Adrenal gland (tissue), 5 donors: ENCODE results near the gene ASS1.

Experiments used
- POLR2A ChIP-seq, 2 donors: fragments of 450-650 bp; IDR thresholded peaks; one replicate each; pipeline ENCODE4 v1.6.1; 2017; ENCODE audit warnings: antibody characterized with exemption in 2 of 2, mild to moderate bottlenecking in 2 of 2, moderate library complexity in 1 of 2
- TF ChIP-seq, protein P1 (sequence below), 6 experiments: fragments of 450-650 bp in 4 of 6; fragments of 200-600 bp in 2 of 6; sonication (generic) in 1 of 6; IDR thresholded peaks; 1 replicate in 5 of 6; 2 replicates in 1 of 6; pipeline versions ENCODE4 v1.5.1 to v1.8.0; 2016 to 2021; ENCODE audit warnings: antibody characterized with exemption in 6 of 6, mild to moderate bottlenecking in 2 of 6, moderate library complexity in 1 of 6
- donor health status: DM: no; HTN: no; CAD: no.

GRCh38 chr9:130414081-130414731 is 30.6 kb upstream of the ASS1 start:
- TF ChIP-seq POLR2A (IDR thresholded peaks at IDR 0.05), result no peak
- TF ChIP-seq, protein P1, sequence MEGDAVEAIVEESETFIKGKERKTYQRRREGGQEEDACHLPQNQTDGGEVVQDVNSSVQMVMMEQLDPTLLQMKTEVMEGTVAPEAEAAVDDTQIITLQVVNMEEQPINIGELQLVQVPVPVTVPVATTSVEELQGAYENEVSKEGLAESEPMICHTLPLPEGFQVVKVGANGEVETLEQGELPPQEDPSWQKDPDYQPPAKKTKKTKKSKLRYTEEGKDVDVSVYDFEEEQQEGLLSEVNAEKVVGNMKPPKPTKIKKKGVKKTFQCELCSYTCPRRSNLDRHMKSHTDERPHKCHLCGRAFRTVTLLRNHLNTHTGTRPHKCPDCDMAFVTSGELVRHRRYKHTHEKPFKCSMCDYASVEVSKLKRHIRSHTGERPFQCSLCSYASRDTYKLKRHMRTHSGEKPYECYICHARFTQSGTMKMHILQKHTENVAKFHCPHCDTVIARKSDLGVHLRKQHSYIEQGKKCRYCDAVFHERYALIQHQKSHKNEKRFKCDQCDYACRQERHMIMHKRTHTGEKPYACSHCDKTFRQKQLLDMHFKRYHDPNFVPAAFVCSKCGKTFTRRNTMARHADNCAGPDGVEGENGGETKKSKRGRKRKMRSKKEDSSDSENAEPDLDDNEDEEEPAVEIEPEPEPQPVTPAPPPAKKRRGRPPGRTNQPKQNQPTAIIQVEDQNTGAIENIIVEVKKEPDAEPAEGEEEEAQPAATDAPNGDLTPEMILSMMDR (IDR thresholded peaks at IDR 0.05), result no peak
